HG03342 (cell line): ENCODE data around the gene IQUB.
"Not testable (repeated sequence)": the region's sequence is repeated elsewhere in the genome, so short reads cannot be mapped to it uniquely, and the experiment has no call there.

Experiments
- ATAC-seq: cut with Tn5 transposase; IDR thresholded peaks from one replicate; pipeline ENCODE4 v1.9.1; 2021; ENCODE audit warnings: mild to moderate bottlenecking, moderate library complexity; ENCODE audit not compliant: unreplicated experiment

IQUB gene

DNA sequence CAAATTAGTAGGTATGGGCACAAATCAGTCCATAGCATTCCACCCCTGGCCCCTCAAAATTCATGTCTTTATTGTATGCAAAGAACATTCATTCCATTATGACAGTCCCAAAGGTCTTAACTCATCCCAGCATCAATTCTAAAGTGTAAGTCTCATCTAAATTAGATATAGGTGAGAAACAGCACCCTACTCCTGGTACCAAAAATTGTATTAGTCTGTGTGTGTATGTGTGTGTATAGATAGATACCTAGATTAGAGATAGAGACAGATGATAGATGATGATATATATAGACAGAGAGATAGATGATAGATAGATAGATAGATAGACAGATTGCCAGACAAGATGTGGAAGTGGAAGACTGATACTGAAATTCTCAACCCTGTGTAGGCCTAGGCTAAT is 109.9 kb downstream of the IQUB start:
- ATAC-seq: no peak

DNA sequence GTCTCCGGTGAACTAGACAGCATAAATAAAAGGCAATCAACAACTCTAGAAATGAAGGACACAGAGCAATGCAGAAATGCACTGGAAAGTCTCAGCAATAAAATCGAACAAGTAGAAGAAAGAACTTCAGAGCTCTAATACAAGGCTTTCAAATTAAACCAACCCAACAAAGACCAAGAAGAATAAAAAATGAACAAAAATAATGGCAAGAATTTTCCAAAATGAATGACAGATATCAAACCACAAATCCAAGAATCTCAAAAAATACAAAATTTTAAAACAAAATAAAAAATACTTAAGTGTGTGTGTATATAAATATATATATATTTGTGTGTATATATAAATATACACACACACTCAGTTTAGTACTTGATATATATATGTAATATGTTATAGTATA is 110.8 kb downstream of the IQUB start:
- ATAC-seq: no peak

DNA sequence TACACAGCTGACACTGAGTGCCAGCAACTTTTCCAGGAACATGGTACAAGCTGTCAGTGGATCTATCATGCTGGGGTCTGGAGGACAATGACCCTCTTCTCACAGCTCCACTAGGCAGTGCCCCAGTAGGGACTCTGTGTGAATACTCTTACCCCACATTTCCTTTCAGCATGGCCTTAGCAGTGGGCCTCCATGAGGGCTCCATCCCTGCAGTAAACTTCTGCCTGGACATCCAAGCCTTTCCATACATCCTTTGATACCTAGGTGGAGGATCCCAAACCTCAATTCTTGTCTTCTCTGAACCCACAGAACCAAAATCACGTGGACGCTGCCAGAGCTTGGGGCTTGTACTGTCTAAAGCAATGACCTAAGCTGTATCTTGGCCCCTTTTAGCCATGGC is 116.8 kb downstream of the IQUB start:
- ATAC-seq: no peak

DNA sequence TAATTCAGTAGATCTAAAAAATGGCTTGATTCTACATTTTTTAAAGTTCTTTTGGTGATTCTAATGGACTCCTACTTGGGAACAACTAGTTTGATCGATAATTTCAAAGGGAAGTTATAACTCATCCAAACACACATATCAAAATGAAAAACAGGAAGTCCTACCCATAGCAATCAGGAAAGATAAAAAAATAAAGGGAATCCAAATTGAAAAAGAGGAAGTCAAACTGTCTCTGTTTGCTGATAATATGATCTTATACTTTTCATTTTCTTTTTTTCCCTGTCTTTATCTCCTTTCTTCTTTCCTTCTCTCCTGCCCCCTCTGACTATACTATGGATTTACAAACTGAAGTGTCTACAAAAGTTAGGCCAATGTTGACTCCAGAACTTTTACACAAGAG is 118.8 kb downstream of the IQUB start:
- no peak for ATAC-seq

DNA sequence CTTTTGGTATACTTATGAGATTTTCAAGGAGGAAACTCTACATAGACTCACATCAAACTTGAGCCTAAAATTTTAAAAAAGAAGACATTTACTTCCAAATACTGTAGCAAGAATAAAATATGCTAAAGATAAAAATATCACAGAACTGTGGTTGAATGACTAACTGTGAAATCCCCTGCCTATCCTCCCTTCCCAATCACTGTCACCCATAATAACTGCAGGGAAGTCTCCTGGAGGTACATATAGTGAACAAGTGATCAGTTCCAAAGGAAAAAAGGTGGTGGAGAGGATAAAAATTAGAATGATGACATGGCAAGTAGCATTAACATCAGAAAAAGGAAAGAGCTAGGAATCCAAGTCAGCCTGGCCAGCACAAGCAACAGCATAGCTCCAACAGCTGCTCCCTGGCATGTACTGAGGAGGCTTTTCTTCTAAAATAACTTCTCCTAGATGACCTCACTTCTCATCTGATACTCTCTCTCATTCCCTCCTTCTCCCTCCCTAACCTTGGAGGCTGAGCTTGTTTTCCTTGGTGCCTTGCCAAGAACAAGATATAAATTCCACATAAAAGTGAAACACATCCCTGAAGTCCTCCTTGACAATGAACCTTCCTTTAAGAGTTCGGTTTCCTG is 124.0 kb downstream of the IQUB start:
- no peak for ATAC-seq

DNA sequence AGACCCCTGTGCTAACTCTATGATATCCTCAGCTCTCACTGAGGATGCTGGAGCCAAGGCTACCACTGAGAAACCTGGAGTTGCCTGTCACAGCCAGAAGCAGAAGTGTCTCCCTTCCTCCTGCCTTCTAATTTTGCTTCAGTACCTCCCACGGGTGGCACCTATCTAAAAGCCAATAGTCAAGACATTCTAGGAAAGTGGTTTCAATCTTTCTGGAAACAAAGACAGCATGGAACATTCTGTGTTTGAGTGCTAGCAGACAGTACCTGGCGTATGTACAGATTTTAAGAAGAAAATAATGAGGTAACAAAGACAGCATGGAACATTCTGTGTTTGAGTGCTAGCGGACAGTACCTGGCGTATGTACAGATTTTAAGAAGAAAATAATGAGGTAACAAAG is 126.4 kb downstream of the IQUB start:
- not testable (repeated sequence) for ATAC-seq
